ENCODE results near the gene STAT2. TPM values are rescaled to one million over a fixed set of nuclear protein-coding genes. Genes with fewer than 3 reads are reported as not detected.

Gene STAT2
- total and polyA plus RNA-seq, 2 of the 4 experiments (the other 2 are of a cell fraction) = 99.3 to 182 TPM

- Histone ChIP-seq H4K5ac (ENCODE audit: low read depth, low read length) (no peak overlapping the region), H3K23ac (ENCODE audit: low read depth, low read length) (no peak overlapping the region), H3K18ac (ENCODE audit: low read depth, low read length) (no peak overlapping the region), H2AK9ac (replicated peaks; ENCODE audit: low read depth, low read length, poor library complexity) (no peak overlapping the region), H3K14ac (replicated peaks; ENCODE audit: low read depth, low read length) (no peak overlapping the region), H3K79me1 (ENCODE audit: low read depth in 1 of 2, low read length in 2 of 2) (no peaks in the 10 kb centered on the region), H3K56ac (ENCODE audit: extremely low read depth, insufficient read depth, low read length) (no peak overlapping the region), H3K9me3 (ENCODE audit: control insufficient read depth, insufficient read depth, low read length) (no peaks in the 10 kb centered on the region), H2BK120ac (ENCODE audit: low read depth, low read length) (no peak overlapping the region), H4K8ac (ENCODE audit: low read depth in 2 of 2, low read length in 2 of 2) (no peak overlapping the region), H3K9ac (ENCODE audit: low read depth, low read length) (no peak overlapping the region), H2AK5ac (ENCODE audit: low read depth, low read length) (no peak overlapping the region), H3K4ac (ENCODE audit: low read depth, low read length) (no peak overlapping the region), H3K4me2 (ENCODE audit: low read depth, low read length) (no peak overlapping the region), H2BK15ac (ENCODE audit: low read depth, low read length) (no peak overlapping the region), H3K27ac (ENCODE audit: insufficient read depth, low read length) (no peak overlapping the region), H4K20me1 (ENCODE audit: insufficient read depth, low read length) (no peaks in the 10 kb centered on the region), H3K27me3 (ENCODE audit: control insufficient read depth, insufficient read depth, low read length) (peaks cover 4% of the 10 kb centered on the region), H2BK20ac (ENCODE audit: low read depth, low read length) (no peak overlapping the region), H3K4me3 (ENCODE audit: insufficient read depth, low read depth, low read length) (no peak overlapping the region), H3K9me1 (ENCODE audit: insufficient read depth, low read length) (no peaks in the 10 kb centered on the region), H2BK5ac (ENCODE audit: low read depth, low read length, poor library complexity, severe bottlenecking) (no peak overlapping the region), H3K4me1 (ENCODE audit: control insufficient read depth, insufficient read depth, low read length) (no peaks in the 10 kb centered on the region), H2AFZ (replicated peaks; ENCODE audit: low read length, poor library complexity) (no peak overlapping the region), H4K91ac (ENCODE audit: insufficient read depth, low read depth, low read length) (no peak overlapping the region), H3K36me3 (ENCODE audit: control insufficient read depth, insufficient read depth, low read length) (no peaks in the 10 kb centered on the region)
- DNase-seq (no peak), ATAC-seq (ENCODE audit: low read depth) (no peak)
- CTCF ChIA-PET = no interaction called here
- no CpG with 5 or more reads among the region's 1 CpG for WGBS, 2 experiments (ENCODE audit: extremely low coverage in 2 of 2, insufficient read length in 1 of 2)
- dilution Hi-C loops (cut with HindIII; ENCODE audit: low sequenced_read_pairs, unreplicated experiment) = no loop called here
- POLR2A ChIA-PET (ENCODE audit: unreplicated experiment) = no interaction called here
- TF ChIP-seq CEBPB (IDR thresholded peaks at IDR 0.05; ENCODE audit: low read depth, low read length) (no peak), RFX5 (IDR thresholded peaks at IDR 0.05; ENCODE audit: low read depth, low read length) (no peak), RCOR1 (IDR thresholded peaks at IDR 0.05; ENCODE audit: insufficient replicate concordance, low read length) (no peak), POLR2A (IDR thresholded peaks at IDR 0.05; ENCODE audit: low read depth, low read length) (no peak), MAFK (IDR thresholded peaks at IDR 0.05; ENCODE audit: low read depth, low read length) (no peak), FOS (IDR thresholded peaks at IDR 0.05; ENCODE audit: low read depth, low read length) (no peak), MXI1 (IDR thresholded peaks at IDR 0.05; ENCODE audit: borderline replicate concordance, low read depth, low read length) (no peak), USF2 (IDR thresholded peaks at IDR 0.05; ENCODE audit: low read depth, low read length) (no peak)
- intact Hi-C loops (cut with micrococcal nuclease) = loop anchor here (5.0 kb wide), 1 partner anchor 84 kb away; no protein-coding TSS in a partner anchor
- no TSS peak for BruUV-seq (replicated peaks)
- in situ Hi-C loops (cut with MboI; ENCODE audit: low sequenced_read_pairs) = no loop called here
Measured at GRCh38 chr12:56377989-56378316, 18.0 kb upstream of the STAT2 start.

Measured in IMR-90 (cell line).